ENCODE data around the gene DAPK3.

GRCh38 chr19:3964256-3965194 is 6.4 kb downstream of the DAPK3 start:
- TF ChIP-seq EZH2phosphoT487 (IDR thresholded peaks at IDR 0.05; ENCODE audit: insufficient read depth, low read depth), result no peak
- TF ChIP-seq EZH2 (IDR thresholded peaks at IDR 0.05; ENCODE audit: insufficient read depth, poor library complexity, severe bottlenecking), result no peak
